NB4 (cell line): ENCODE measurements around the gene TMED10.

ENCODE experiments used
- DNase-seq: peaks from one replicate; pipeline ENCODE4 v3.0.0; 2010; ENCODE audit warnings: low read depth
- H3K4me3 ChIP-seq: one replicate; pipeline ENCODE4 v1.5.1; 2011; ENCODE audit warnings: mild to moderate bottlenecking, low read depth, low read length, moderate library complexity
- CTCF ChIP-seq: IDR thresholded peaks from one replicate; pipeline ENCODE4 v1.5.1; 2012; ENCODE audit warnings: low read depth, low read length
- MAX ChIP-seq: IDR thresholded peaks from 2 replicates; pipeline ENCODE4 v1.6.1; 2011; ENCODE audit warnings: low read depth, low read length
- MYC ChIP-seq: IDR thresholded peaks from 2 replicates; pipeline ENCODE4 v1.6.1; 2011; ENCODE audit warnings: low read depth, low read length
- POLR2A ChIP-seq: IDR thresholded peaks from 2 replicates; pipeline ENCODE4 v1.6.1; 2011; ENCODE audit warnings: mild to moderate bottlenecking; ENCODE audit not compliant: insufficient read length; ENCODE audit errors: extremely low read depth

TMED10 gene

GRCh38 chr14:75220156-75220555 is 43.7 kb upstream of the TMED10 start:
- TF ChIP-seq CTCF (no peak), MYC (no peak), MAX (no peak), POLR2A (no peak)
- no peak overlapping the region for H3K4me3 ChIP-seq
- DNase-seq, result no peak

- TF ChIP-seq MAX (no peak), POLR2A (no peak), MYC (no peak), CTCF (no peak)
- no peak for DNase-seq
- H3K4me3 ChIP-seq, result no peak overlapping the region
These were observed 41.2 kb upstream of the TMED10 start for GRCh38 chr14:75217508-75218206.

GRCh38 chr14:75216427-75217006 is 40.1 kb upstream of the TMED10 start:
- no peak for DNase-seq
- TF ChIP-seq MAX (no peak), MYC (no peak), POLR2A (no peak), CTCF (no peak)
- H3K4me3 ChIP-seq, result no peak overlapping the region

GRCh38 chr14:75215520-75215919 is 39.1 kb upstream of the TMED10 start:
- no peak for DNase-seq
- H3K4me3 ChIP-seq, result no peak overlapping the region
- TF ChIP-seq MAX (no peak), MYC (no peak), POLR2A (no peak), CTCF (no peak)

- DNase-seq, result no peak
- no peak overlapping the region for H3K4me3 ChIP-seq
- TF ChIP-seq POLR2A (no peak), MYC (no peak), CTCF (no peak), MAX (no peak)
These were observed 38.1 kb upstream of the TMED10 start for GRCh38 chr14:75214558-75214957.
